Measurements from ENCODE around the gene HIC1. TPM values are rescaled to one million over a fixed set of nuclear protein-coding genes. Genes with fewer than 3 reads are reported as not detected.

The HIC1 gene
- total RNA-seq, 1 experiment from 2014 or later: 0.08 TPM

DNA sequence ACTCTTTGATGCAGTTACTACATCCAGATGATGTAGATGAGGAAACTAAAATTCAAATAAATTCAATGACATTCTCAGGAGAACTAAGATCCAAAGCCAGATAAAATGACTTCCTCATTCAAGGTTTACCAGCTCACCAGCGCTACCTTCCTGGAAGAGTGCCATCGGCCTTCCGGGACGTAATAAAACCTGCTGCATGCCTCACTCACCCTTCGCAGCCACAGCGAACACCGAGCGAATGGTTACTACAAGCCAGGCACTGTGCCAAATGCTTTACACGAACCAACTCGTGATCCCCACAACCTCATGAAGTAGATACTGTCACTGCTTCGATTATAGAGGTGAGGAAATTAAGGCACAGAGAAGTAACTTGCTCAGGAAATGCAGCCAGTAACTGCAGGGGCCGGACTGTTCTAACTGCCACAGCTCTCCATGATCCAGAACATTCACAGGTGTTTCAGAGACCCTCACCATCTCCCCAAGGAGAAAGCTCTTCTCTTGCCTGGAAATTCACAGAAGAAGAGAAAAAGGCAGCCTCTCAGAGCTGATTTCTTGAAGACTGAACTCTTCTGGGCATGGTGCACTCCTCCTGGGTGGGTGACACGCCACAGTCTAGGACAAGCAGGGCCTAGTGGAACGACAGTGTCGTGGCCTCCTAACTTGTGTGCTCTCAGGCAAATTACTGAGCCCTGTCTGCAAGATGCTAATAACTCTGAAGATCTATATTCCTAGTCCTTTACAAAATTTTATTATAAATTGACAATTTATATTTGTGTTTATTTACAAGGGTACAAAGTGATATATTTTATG is 46.8 kb downstream of the HIC1 start:
- no peak for DNase-seq (ENCODE audit: low spot score)

DNA sequence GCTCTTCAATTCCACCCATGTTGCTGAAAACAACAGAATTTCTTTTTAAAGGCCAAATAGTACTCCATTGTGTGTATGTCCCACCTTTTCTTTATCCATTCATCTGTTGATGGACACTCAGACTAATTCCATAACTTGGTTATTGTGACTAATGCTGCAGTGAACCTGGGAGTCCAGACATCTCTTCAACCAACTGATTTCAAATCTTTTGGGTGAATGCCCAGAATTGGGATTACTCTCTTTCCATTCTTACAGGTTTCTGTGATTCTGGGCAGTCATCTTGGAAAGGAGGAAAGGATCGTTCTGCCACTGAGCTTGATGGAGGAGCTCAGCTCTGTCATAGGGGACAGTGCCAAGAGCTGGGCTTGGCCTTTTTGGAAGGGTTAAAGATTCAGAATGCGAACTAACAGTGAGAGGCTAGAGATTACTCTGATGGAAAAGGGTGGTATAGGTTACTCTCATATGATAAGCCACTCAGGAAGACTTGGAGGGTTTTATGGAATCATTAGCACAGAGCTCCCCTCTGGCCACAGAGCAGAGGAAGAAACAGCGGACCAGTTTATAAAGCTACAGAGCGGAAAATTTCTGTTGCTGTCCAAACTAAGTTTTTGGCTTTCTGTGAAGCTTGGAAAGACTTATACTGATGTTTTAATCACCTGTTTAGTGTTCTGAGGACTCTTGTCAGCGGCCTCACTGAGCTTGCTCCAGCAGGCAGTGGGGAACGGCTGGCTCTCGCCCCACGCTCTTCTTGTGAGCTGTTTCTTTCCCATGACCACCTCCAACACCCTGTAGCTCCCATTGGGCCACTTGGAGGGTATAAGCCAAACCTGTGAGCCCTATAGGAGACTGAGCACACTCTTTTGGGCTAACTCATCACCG is 48.3 kb downstream of the HIC1 start:
- DNase-seq (ENCODE audit: low spot score): no peak

DNA sequence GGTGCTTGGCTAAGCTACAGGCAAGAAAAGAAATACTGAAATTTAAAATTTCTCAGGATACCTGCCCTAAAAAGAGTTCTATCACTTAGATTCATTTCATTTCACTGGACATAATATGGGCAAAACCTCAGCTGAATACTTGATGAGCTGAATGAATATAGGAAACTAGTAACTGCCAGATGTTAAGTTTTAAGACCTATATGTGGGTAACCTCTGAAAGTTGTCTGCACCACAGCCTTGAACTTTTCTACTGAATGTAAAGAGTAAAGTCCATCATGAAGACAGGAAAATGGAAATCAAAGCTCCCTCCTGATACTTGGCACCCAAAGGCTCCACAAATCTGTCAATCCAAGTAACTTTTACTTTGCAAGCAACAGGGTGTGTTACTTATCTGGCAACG is 50.8 kb downstream of the HIC1 start:
- DNase-seq (ENCODE audit: low spot score): no peak

DNA sequence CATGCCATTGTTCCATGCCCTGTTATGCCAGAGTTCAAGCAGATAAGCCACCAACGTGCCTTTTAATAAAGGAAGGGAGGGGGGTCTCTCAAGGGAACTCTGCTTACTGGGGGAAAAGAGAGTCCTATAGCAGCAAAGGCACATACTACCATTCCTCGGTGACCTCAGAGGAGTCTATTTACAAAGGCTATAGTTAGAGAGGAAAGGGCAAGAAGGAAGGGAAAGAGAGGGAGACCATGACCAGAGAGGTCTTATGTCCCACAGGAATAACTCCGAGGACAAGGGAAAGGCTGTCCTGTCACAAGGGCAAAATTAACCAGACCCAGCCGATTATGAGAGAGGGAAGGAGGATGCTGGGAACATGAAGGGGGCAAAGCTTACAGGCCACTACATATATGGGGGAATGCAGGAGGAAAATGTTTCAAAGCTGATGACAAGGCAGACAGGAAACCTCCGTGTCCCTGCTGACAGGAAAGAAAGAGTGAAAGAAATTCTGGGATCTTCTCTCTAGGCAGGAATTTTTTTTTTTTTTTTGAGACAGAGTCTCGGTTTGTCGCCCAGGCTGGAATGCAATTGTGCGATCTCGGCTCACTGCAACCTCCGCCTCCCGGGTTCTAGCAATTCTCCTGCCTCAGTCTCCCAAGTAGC is 51.5 kb downstream of the HIC1 start:
- no peak for DNase-seq (ENCODE audit: low spot score)

DNA sequence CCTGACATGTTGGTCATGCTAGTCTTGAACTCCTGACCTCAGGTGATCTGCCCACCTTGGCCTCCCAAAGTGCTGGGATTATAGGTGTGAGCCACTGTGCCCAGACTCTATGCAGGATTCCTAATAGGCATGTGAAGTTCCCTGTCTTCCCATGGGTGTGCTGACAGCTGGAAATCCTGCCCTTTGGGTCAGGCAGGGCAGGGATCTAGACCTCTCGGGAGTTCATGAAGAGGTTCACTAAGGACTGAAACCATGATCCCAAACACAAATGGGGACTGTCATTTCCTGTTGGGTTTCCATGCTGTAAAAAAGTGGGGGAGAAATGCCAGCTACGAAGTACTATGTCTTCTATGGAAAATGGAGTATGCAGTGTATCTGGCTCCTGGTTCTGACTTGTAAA is 52.1 kb downstream of the HIC1 start:
- DNase-seq (ENCODE audit: low spot score): no peak

DNA sequence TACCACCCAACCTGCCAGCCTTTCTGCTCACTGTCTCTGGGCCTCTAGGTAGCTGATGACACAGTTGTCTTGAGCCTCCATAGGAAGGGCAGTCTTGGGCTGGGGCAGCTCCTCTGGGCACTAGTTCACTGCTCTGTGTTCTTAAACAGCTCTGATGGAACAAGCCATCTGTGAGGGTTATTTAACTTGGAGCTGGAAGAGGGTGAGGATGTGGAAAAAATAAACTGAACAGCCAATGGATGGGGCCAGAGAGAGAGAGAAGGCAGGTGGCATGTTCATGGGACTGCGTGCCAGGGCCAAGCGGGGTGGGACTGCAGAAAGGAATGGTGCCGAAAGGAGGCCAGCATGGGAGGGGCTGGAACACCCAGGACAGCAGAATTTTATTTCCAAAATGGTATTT is 52.6 kb downstream of the HIC1 start:
- DNase-seq (ENCODE audit: low spot score): no peak

DNA sequence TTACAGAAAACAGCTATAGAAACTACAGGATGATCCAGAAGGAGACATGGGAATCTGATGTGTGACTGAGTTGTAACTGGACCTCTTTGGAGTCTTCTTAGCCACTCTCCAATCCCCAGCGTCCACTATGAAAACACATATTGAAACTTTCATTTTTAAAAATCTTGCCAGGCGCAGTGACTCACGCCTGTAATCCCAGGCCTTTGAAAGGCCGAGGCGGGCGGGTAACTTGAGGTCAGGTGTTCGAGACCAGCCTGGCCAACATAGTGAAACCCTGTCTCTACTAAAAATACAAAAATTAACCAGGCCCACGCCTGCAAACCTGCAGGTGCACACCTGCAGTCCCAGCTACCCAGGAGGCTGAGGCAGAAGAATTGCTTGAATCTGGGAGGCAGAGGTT is 53.3 kb downstream of the HIC1 start:
- DNase-seq (ENCODE audit: low spot score): no peak

DNA sequence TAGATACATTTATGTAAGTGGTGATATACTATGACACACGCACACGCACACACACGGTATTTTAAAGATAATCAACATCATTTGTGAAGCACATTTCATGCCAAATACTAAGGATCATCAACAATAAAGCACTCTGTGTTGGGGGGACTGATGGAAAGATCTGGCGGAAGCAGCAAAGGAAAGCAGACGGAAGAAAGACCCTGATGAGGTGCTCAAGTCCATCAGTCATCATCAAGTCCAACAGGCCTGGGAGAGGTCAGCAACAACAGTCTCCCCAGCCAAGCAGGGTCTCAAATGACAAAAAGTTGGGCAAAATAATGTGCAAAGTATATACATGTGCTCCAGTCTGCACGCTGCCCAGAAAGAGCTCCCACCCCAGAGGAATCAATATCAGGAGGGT is 55.5 kb downstream of the HIC1 start:
- no peak for DNase-seq (ENCODE audit: low spot score)

DNA sequence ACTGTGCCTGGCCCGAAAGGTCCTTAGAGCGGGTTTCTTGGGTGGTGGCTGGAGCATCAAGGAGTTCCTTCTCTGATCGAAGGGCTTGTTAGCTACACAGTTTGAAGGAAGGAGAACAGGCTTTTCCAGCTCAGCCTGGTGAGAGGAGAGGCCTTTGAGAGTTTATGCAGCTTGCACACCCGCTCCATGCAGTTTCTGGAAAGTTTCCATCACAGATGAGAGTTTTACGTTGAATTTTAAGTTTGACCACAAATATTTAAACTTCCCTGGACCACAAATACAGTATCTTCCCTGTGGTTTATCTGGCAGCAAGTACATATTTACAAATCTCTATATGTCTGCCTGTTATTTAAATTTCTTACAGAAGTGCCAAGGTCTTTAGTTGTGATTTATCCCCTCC is 56.8 kb downstream of the HIC1 start:
- DNase-seq (ENCODE audit: low spot score): no peak

Other genes with a start within 250 kb of the HIC1 start
- 7.9 and 8.5 TPM in 2 replicates for gene SMYD4, start 225.2 kb upstream of the HIC1 start, total RNA-seq (2014; rRNA removed; shearing (Covaris generic))
- gene RPA1, start 225.1 kb upstream of the HIC1 start, total RNA-seq (2014; rRNA removed; shearing (Covaris generic)): 29.0 and 40.3 TPM in 2 replicates
- 0.48 and 1.3 TPM in 2 replicates for gene RTN4RL1, start 29.8 kb upstream of the HIC1 start, total RNA-seq (2014; rRNA removed; shearing (Covaris generic))
- gene DPH1, start 24.9 kb upstream of the HIC1 start, total RNA-seq (2014; rRNA removed; shearing (Covaris generic)): 12.3 and 16.5 TPM in 2 replicates
- 40.3 and 49.8 TPM in 2 replicates for gene OVCA2, start 13.1 kb upstream of the HIC1 start, total RNA-seq (2014; rRNA removed; shearing (Covaris generic))
- 10.3 and 24.5 TPM in 2 replicates for gene SMG6, start 248.7 kb downstream of the HIC1 start, total RNA-seq (2014; rRNA removed; shearing (Covaris generic))
- gene SRR, start 248.8 kb downstream of the HIC1 start, total RNA-seq (2014; rRNA removed; shearing (Covaris generic)): 23.1 and 34.9 TPM in 2 replicates

All from H4 (cell line).